Esophagus muscularis mucosa (tissue), 4 donors: ENCODE measurements around the gene SLC35E1.

Source experiments
- CTCF ChIP-seq, 3 experiments: fragments of 200-600 bp in 2 of 3; fragments of 450-650 bp in 1 of 3; sonication (generic) in 2 of 3; IDR thresholded peaks; one replicate each; pipeline ENCODE4 v1.5.1; 2017 to 2019; ENCODE audit warnings: antibody characterized with exemption in 3 of 3, mild to moderate bottlenecking in 2 of 3, moderate library complexity in 1 of 3
- EP300 ChIP-seq: sonication (generic); formaldehyde crosslinking; IDR thresholded peaks from one replicate; pipeline ENCODE4 v1.6.1; 2017; ENCODE audit warnings: antibody characterized with exemption
- POLR2A ChIP-seq: fragments of 450-650 bp; IDR thresholded peaks from one replicate; pipeline ENCODE4 v1.6.1; 2017; ENCODE audit warnings: antibody characterized with exemption, moderate library complexity, mild to moderate bottlenecking, low read depth
- POLR2AphosphoS5 ChIP-seq, 2 donors: sonication (generic); formaldehyde crosslinking; IDR thresholded peaks; one replicate each; pipeline ENCODE4 v1.6.1; 2017; ENCODE audit warnings: antibody characterized with exemption in 2 of 2

DNA sequence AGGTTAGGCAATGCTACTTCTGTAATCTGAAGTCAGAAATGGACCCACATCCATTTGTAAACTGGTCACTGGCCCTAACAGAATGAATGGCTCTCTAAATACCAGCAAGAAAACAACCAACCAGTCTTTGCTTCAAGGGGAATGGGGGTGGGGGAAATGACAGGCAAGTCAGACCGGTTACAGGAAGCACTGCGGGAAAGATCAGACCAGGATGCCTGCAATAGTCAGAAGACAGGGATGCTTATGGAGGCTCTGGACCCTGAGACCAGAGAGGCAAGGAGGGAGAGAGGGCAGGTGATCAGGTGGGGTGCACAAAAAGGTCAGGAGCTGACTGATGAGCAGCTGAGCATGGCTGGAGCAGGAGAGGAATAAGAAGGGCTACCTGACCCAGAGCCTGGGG, 42.7 kb upstream of the SLC35E1 start:
- TF ChIP-seq CTCF (IDR thresholded peaks at IDR 0.05), result no peak
- TF ChIP-seq EP300, result no peak
- no peak for TF ChIP-seq POLR2AphosphoS5 (IDR thresholded peaks at IDR 0.05)
- TF ChIP-seq POLR2A, result no peak
